SU-DHL-6 (cell line): ENCODE measurements around the gene ANKRD60.

Experiments
- H2AFZ ChIP-seq: fragments of 200-600 bp; sonication (generic); 2 replicates; pipeline ENCODE4 v1.6.1; 2014; ENCODE audit warnings: low read depth, mild to moderate bottlenecking, moderate library complexity, mixed read lengths, antibody characterized with exemption, low read length; ENCODE audit not compliant: severe bottlenecking
- H3F3A ChIP-seq: fragments of 200-600 bp; shearing (Covaris generic); 2 replicates; pipeline ENCODE4 v1.6.0; 2016; ENCODE audit warnings: antibody characterized with exemption, mild to moderate bottlenecking; ENCODE audit not compliant: insufficient read depth
- H3K27ac ChIP-seq: fragments of 200-600 bp; sonication (generic); 2 replicates; pipeline ENCODE4 v1.5.1; 2016; ENCODE audit warnings: low read depth, mild to moderate bottlenecking, low read length, moderate library complexity, mixed read lengths
- H3K27me3 ChIP-seq: fragments of 200-600 bp; sonication (generic), shearing (Covaris generic); 2 replicates; pipeline ENCODE4 v1.6.0; 2014; ENCODE audit warnings: mild to moderate bottlenecking, low read length
- H3K36me3 ChIP-seq: fragments of 200-600 bp; sonication (generic); 2 replicates; pipeline ENCODE4 v1.6.1; 2014; ENCODE audit warnings: mild to moderate bottlenecking, low read length, mixed read lengths
- H3K4me2 ChIP-seq: fragments of 300-600, 200-600 bp; shearing (Covaris generic), sonication (generic); 2 replicates; pipeline ENCODE4 v1.6.0; 2014; ENCODE audit warnings: low read length, low read depth, mild to moderate bottlenecking; ENCODE audit not compliant: poor library complexity, severe bottlenecking
- H3K4me3 ChIP-seq: fragments of 200-600 bp; sonication (generic); 2 replicates; pipeline ENCODE4 v1.5.1; 2014; ENCODE audit warnings: antibody characterized with exemption, low read length, mild to moderate bottlenecking, mixed read lengths; ENCODE audit not compliant: insufficient read depth, poor library complexity, severe bottlenecking
- H3K79me2 ChIP-seq: fragments of 200-600 bp; sonication (generic); 2 replicates; pipeline ENCODE4 v1.6.1; 2014; ENCODE audit warnings: mild to moderate bottlenecking, low read length, moderate library complexity; ENCODE audit not compliant: insufficient read depth
- H3K9ac ChIP-seq: fragments of 200-600 bp; sonication (generic); 2 replicates; pipeline ENCODE4 v1.7.0; 2014; ENCODE audit warnings: mild to moderate bottlenecking, low read length
- H3K9me2 ChIP-seq: fragments of 200-600 bp; sonication (generic); replicated peaks from 2 replicates; pipeline ENCODE4 v1.6.1; 2014; ENCODE audit warnings: low read length; ENCODE audit not compliant: insufficient read depth
- H3K9me3 ChIP-seq: fragments of 200-600 bp; sonication (generic); 2 replicates; pipeline ENCODE4 v1.6.1; 2014; ENCODE audit warnings: low read length, mixed read lengths; ENCODE audit not compliant: insufficient read depth
- H4K20me1 ChIP-seq: fragments of 200-600 bp; sonication (generic); 2 replicates; pipeline ENCODE4 v1.6.1; 2014; ENCODE audit warnings: low read depth, mild to moderate bottlenecking, antibody characterized with exemption, low read length, moderate library complexity, mixed read lengths
- EZH2phosphoT487 ChIP-seq: fragments of 200-600 bp; sonication (generic), shearing (Covaris generic); conservative IDR thresholded peaks from 2 replicates; pipeline ENCODE4 v1.6.1; 2018; ENCODE audit warnings: mild to moderate bottlenecking, antibody characterized with exemption, low read length, moderate library complexity, mixed read lengths
- TF ChIP-seq, protein P1 (sequence below): fragments of 200-600 bp; sonication (generic); IDR thresholded peaks from one replicate; pipeline ENCODE4 v1.5.1; 2017; ENCODE audit warnings: antibody characterized with exemption, mild to moderate bottlenecking, low read length, moderate library complexity; ENCODE audit not compliant: insufficient read depth, poor library complexity, severe bottlenecking

Gene ANKRD60

GRCh38 chr20:58261660-58262059, 33.2 kb upstream of the ANKRD60 start:
- Histone ChIP-seq H3K27me3 (no peaks in the 10 kb centered on the region), H3K9ac (no peak overlapping the region)

GRCh38 chr20:58260006-58260405, 31.6 kb upstream of the ANKRD60 start:
- TF ChIP-seq, protein P1, sequence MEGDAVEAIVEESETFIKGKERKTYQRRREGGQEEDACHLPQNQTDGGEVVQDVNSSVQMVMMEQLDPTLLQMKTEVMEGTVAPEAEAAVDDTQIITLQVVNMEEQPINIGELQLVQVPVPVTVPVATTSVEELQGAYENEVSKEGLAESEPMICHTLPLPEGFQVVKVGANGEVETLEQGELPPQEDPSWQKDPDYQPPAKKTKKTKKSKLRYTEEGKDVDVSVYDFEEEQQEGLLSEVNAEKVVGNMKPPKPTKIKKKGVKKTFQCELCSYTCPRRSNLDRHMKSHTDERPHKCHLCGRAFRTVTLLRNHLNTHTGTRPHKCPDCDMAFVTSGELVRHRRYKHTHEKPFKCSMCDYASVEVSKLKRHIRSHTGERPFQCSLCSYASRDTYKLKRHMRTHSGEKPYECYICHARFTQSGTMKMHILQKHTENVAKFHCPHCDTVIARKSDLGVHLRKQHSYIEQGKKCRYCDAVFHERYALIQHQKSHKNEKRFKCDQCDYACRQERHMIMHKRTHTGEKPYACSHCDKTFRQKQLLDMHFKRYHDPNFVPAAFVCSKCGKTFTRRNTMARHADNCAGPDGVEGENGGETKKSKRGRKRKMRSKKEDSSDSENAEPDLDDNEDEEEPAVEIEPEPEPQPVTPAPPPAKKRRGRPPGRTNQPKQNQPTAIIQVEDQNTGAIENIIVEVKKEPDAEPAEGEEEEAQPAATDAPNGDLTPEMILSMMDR = no peak
- no peak for TF ChIP-seq EZH2phosphoT487
- Histone ChIP-seq H4K20me1 (no peaks in the 10 kb centered on the region), H2AFZ (no peak overlapping the region), H3F3A (no peaks in the 10 kb centered on the region), H3K36me3 (no peaks in the 10 kb centered on the region), H3K9ac (no peak overlapping the region), H3K9me2 (no peaks in the 10 kb centered on the region), H3K4me3 (no peak overlapping the region), H3K79me2 (no peaks in the 10 kb centered on the region), H3K27me3 (no peaks in the 10 kb centered on the region), H3K27ac (no peak overlapping the region), H3K9me3 (no peaks in the 10 kb centered on the region), H3K4me2 (no peak overlapping the region)

More at GRCh38 chr20:58261660-58262059, 33.2 kb upstream of the ANKRD60 start:
- Histone ChIP-seq H3F3A (no peaks in the 10 kb centered on the region), H3K9me3 (no peaks in the 10 kb centered on the region), H3K9me2 (no peaks in the 10 kb centered on the region), H3K4me3 (no peak overlapping the region), H4K20me1 (no peaks in the 10 kb centered on the region), H3K4me2 (no peak overlapping the region), H3K27ac (no peak overlapping the region), H3K36me3 (no peaks in the 10 kb centered on the region), H2AFZ (no peak overlapping the region), H3K79me2 (no peaks in the 10 kb centered on the region)
- no peak for TF ChIP-seq EZH2phosphoT487
- TF ChIP-seq, protein P1 = no peak

- Histone ChIP-seq H3K9me3 (no peaks in the 10 kb centered on the region), H3K4me3 (no peak overlapping the region), H3K36me3 (no peaks in the 10 kb centered on the region), H4K20me1 (no peaks in the 10 kb centered on the region), H3F3A (no peaks in the 10 kb centered on the region), H3K9me2 (no peaks in the 10 kb centered on the region), H2AFZ (no peak overlapping the region), H3K27ac (no peak overlapping the region), H3K4me2 (no peak overlapping the region), H3K9ac (no peak overlapping the region), H3K27me3 (no peaks in the 10 kb centered on the region), H3K79me2 (no peaks in the 10 kb centered on the region)
- TF ChIP-seq, protein P1 = no peak
- no peak for TF ChIP-seq EZH2phosphoT487
Measured at GRCh38 chr20:58256842-58257241, 28.4 kb upstream of the ANKRD60 start.

DNA sequence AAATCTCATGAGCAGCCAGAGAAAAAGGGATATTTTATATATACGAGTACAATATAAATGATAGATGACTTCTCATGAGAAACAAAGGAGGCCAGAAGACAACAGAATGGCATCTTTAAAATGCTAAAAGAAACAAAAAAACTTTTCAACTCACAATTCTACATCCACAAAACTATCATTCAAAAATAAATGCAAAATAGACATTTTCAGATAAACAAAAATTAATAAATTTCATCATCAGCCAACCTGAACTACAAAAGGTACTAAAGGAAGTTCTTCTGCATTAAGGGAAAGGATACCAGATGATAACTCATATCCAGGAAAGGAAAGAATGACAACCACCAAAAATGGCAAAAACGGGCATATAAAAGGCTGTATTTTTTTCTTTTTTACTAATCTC, 27.9 kb upstream of the ANKRD60 start:
- no peaks in the 10 kb centered on the region for H3K79me2 ChIP-seq
- H3K27me3 ChIP-seq = no peaks in the 10 kb centered on the region
- H2AFZ ChIP-seq = no peak overlapping the region
- H3K36me3 ChIP-seq = no peaks in the 10 kb centered on the region
- no peaks in the 10 kb centered on the region for H3K9me3 ChIP-seq
- no peaks in the 10 kb centered on the region for H4K20me1 ChIP-seq
- H3K4me2 ChIP-seq = no peak overlapping the region
- no peak overlapping the region for H3K9ac ChIP-seq
- no peaks in the 10 kb centered on the region for H3F3A ChIP-seq
- no peak overlapping the region for H3K4me3 ChIP-seq
- H3K9me2 ChIP-seq = no peaks in the 10 kb centered on the region
- TF ChIP-seq, protein P1 = no peak
- no peak for TF ChIP-seq EZH2phosphoT487
- no peak overlapping the region for H3K27ac ChIP-seq
